ENCODE results near the gene GRIA3. TPM values are rescaled to one million over a fixed set of nuclear protein-coding genes. Genes with fewer than 3 reads are reported as not detected.
A peak's percentile ranks its signal among the peaks of the same experiment; 100 is the strongest.

The GRIA3 gene
- total RNA-seq, 1 experiment from 2014 or later = not detected

- BruUV-seq (replicated peaks) = no TSS peak
- no peak overlapping the region for H3K4me2 ChIP-seq
- no peak overlapping the region for H3K27ac ChIP-seq
- no peaks in the 10 kb centered on the region for H3K9me2 ChIP-seq (ENCODE audit: insufficient read depth)
- no peaks in the 10 kb centered on the region for H3K79me2 ChIP-seq (ENCODE audit: low read depth)
- H3K36me3 ChIP-seq (ENCODE audit: low read depth) = no peaks in the 10 kb centered on the region
- intact Hi-C loops (cut with micrococcal nuclease; ENCODE audit: unreplicated experiment) = no loop called here
- ChIA-PET CTCF (interaction anchor here (0.6 kb wide), 1 partner anchor 437 kb away, joined by 3 read pairs; no protein-coding TSS in a partner anchor), POLR2A (ENCODE audit: unreplicated experiment) (no interaction called here)
- no peak overlapping the region for H3K4me3 ChIP-seq
- H3K27me3 ChIP-seq (ENCODE audit: insufficient read depth, low read depth) = no peaks in the 10 kb centered on the region
- no peak overlapping the region for H2AFZ ChIP-seq
- no peaks in the 10 kb centered on the region for H4K20me1 ChIP-seq (ENCODE audit: insufficient read depth)
- no peaks in the 10 kb centered on the region for H3F3A ChIP-seq (ENCODE audit: insufficient read depth, low read depth)
- DNase-seq = no peak
- H3K9me3 ChIP-seq (ENCODE audit: insufficient read depth, low read depth) = no peaks in the 10 kb centered on the region
- no peaks in the 10 kb centered on the region for H3K4me1 ChIP-seq (replicated peaks; ENCODE audit: insufficient read depth)
- TF ChIP-seq EZH2 (IDR thresholded peaks at IDR 0.05; ENCODE audit: low read depth) (no peak), CTCF (conservative IDR thresholded peaks at IDR 0.05) (peak; percentile 48)
Observed at GRCh38 chrX:123173833-123174232, 10.2 kb upstream of the GRIA3 start.

DNA sequence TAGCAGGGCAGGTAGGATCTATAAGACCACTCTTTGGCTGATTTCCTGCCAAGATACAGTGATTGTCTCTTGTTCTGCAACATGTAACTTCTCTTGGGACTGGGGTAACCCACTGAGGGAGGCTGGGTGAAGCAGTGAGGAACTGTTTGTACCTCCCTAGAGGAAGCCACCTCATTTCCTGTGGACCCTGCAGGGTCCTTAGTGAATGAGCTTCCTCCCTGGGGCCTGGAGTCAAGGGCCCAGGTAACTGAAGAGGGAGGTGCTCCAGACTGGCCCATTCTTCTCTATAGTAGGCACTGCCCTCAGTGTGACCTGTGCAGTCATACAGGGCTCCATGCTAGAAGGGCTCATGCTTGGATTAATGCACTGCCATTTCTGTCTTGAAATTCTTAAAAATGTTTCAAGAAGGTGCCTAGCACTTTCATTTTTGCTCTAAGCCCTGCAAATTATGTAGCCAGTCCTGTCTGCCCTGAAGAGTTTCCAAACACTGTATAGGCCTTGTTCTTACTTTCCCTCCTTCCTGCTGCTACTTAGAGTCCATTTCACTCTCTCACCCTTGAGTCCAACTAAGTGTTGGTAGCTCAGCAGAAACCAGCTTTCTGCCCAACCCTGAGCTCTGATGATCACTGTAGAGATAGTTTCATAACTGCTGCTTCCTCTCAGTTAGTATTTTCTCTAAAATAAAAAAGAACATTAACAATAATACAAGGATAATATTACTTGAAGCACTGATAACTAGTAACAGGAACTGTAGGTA is 8.5 kb upstream of the GRIA3 start:
- Histone ChIP-seq H3K27ac (no peak overlapping the region), H2AFZ (no peak overlapping the region), H4K20me1 (ENCODE audit: insufficient read depth) (no peaks in the 10 kb centered on the region), H3K4me2 (no peak overlapping the region), H3K9me3 (ENCODE audit: insufficient read depth, low read depth) (no peaks in the 10 kb centered on the region), H3K79me2 (ENCODE audit: low read depth) (no peaks in the 10 kb centered on the region), H3K4me1 (replicated peaks; ENCODE audit: insufficient read depth) (no peaks in the 10 kb centered on the region), H3K4me3 (no peak overlapping the region), H3K27me3 (ENCODE audit: insufficient read depth, low read depth) (no peaks in the 10 kb centered on the region), H3K36me3 (ENCODE audit: low read depth) (no peaks in the 10 kb centered on the region), H3K9me2 (ENCODE audit: insufficient read depth) (no peaks in the 10 kb centered on the region), H3F3A (ENCODE audit: insufficient read depth, low read depth) (no peaks in the 10 kb centered on the region)
- intact Hi-C loops (cut with micrococcal nuclease; ENCODE audit: unreplicated experiment) = no loop called here
- ChIA-PET CTCF (no interaction called here), POLR2A (ENCODE audit: unreplicated experiment) (interaction anchor here (0.6 kb wide), 1 partner anchor 389 kb away, joined by 4 read pairs; no protein-coding TSS in a partner anchor)
- BruUV-seq (replicated peaks) = no TSS peak
- TF ChIP-seq EZH2 (IDR thresholded peaks at IDR 0.05; ENCODE audit: low read depth) (no peak), CTCF (conservative IDR thresholded peaks at IDR 0.05) (no peak)
- DNase-seq = no peak

- no peaks in the 10 kb centered on the region for H3K4me1 ChIP-seq (replicated peaks; ENCODE audit: insufficient read depth)
- intact Hi-C loops (cut with micrococcal nuclease; ENCODE audit: unreplicated experiment) = no loop called here
- no peak overlapping the region for H3K4me3 ChIP-seq
- H3F3A ChIP-seq (ENCODE audit: insufficient read depth, low read depth) = no peaks in the 10 kb centered on the region
- H2AFZ ChIP-seq = no peak overlapping the region
- H3K27ac ChIP-seq = no peak overlapping the region
- BruUV-seq (replicated peaks) = no TSS peak
- no peaks in the 10 kb centered on the region for H4K20me1 ChIP-seq (ENCODE audit: insufficient read depth)
- H3K9me2 ChIP-seq (ENCODE audit: insufficient read depth) = no peaks in the 10 kb centered on the region
- no peak overlapping the region for H3K4me2 ChIP-seq
- H3K36me3 ChIP-seq (ENCODE audit: low read depth) = no peaks in the 10 kb centered on the region
- no peak for DNase-seq
- no peak for TF ChIP-seq CTCF (conservative IDR thresholded peaks at IDR 0.05)
- TF ChIP-seq EZH2 (IDR thresholded peaks at IDR 0.05; ENCODE audit: low read depth) = no peak
- CTCF ChIA-PET = no interaction called here
- no peaks in the 10 kb centered on the region for H3K9me3 ChIP-seq (ENCODE audit: insufficient read depth, low read depth)
- no peaks in the 10 kb centered on the region for H3K79me2 ChIP-seq (ENCODE audit: low read depth)
- POLR2A ChIA-PET (ENCODE audit: unreplicated experiment) = no interaction called here
- H3K27me3 ChIP-seq (ENCODE audit: insufficient read depth, low read depth) = no peaks in the 10 kb centered on the region
Observed at GRCh38 chrX:123181233-123181914, 2.7 kb upstream of the GRIA3 start.

Data from PC-9 (cell line).